RWPE2 (cell line): ENCODE measurements around the gene THAP4.

Source experiments
- ATAC-seq: fragments of 200-7000 bp; cut with Tn5 transposase; 3 replicates; pipeline ENCODE4 v1.9.1; 2021; ENCODE audit warnings: low read depth
- DNase-seq: peaks from one replicate; pipeline ENCODE4 v3.0.0-alpha.2; 2020; ENCODE audit warnings: low spot score
- H3K27ac ChIP-seq: fragments of 450-650 bp; 2 replicates; pipeline ENCODE4 v1.5.1; 2017; ENCODE audit warnings: mild to moderate bottlenecking; ENCODE audit not compliant: poor library complexity, severe bottlenecking
- H3K27me3 ChIP-seq: fragments of 250-450 bp; sonication (Bioruptor Pico); 2 replicates; pipeline ENCODE4 v1.5.1; 2021; ENCODE audit warnings: mild to moderate bottlenecking, moderate library complexity; ENCODE audit not compliant: insufficient read depth, poor library complexity, severe bottlenecking
- H3K36me3 ChIP-seq: fragments of 250-450 bp; sonication (Bioruptor Pico); 2 replicates; pipeline ENCODE4 v1.5.1; 2020; ENCODE audit warnings: low read depth, mild to moderate bottlenecking, moderate library complexity
- H3K4me1 ChIP-seq: fragments of 250-450 bp; sonication (Bioruptor Pico); 2 replicates; pipeline ENCODE4 v1.5.1; 2021; ENCODE audit warnings: mild to moderate bottlenecking, moderate library complexity; ENCODE audit not compliant: insufficient read depth, poor library complexity, severe bottlenecking
- H3K4me3 ChIP-seq: fragments of 250-450 bp; sonication (Bioruptor Pico); 2 replicates; pipeline ENCODE4 v1.5.1; 2021; ENCODE audit warnings: mild to moderate bottlenecking, moderate library complexity; ENCODE audit not compliant: severe bottlenecking
- H3K9me3 ChIP-seq: fragments of 250-450 bp; sonication (Bioruptor Pico); 2 replicates; pipeline ENCODE4 v1.5.1; 2021; ENCODE audit warnings: mild to moderate bottlenecking, moderate library complexity; ENCODE audit not compliant: severe bottlenecking
- CTCF ChIP-seq: fragments of 450-650 bp; IDR thresholded peaks from one replicate; pipeline ENCODE4 v1.5.1; 2017; ENCODE audit warnings: mild to moderate bottlenecking, moderate library complexity; ENCODE audit not compliant: poor library complexity, severe bottlenecking

THAP4 gene

GRCh38 chr2:241617431-241618154 is 19.4 kb downstream of the THAP4 start:
- no peak for TF ChIP-seq CTCF
- no peak overlapping the region for H3K4me3 ChIP-seq
- H3K27ac ChIP-seq: no peak overlapping the region
- H3K36me3 ChIP-seq: peaks cover 8% of the 10 kb centered on the region; the same call in 1 of the 2 replicates
- no peaks in the 10 kb centered on the region for H3K4me1 ChIP-seq
- no peaks in the 10 kb centered on the region for H3K27me3 ChIP-seq
- H3K9me3 ChIP-seq: no peaks in the 10 kb centered on the region
- no peak for DNase-seq
- ATAC-seq: peak; percentile 48; the same call in 1 of the 3 replicates

GRCh38 chr2:241616168-241617125 is 20.5 kb downstream of the THAP4 start:
- Histone ChIP-seq H3K9me3 (no peaks in the 10 kb centered on the region), H3K36me3 (peaks cover 7% of the 10 kb centered on the region; the same call in 1 of the 2 replicates), H3K27ac (no peak overlapping the region), H3K4me3 (no peak overlapping the region), H3K27me3 (no peaks in the 10 kb centered on the region), H3K4me1 (no peaks in the 10 kb centered on the region)
- ATAC-seq: no peak
- DNase-seq: no peak
- TF ChIP-seq CTCF: no peak

GRCh38 chr2:241615522-241616052 is 21.4 kb downstream of the THAP4 start:
- DNase-seq: no peak
- Histone ChIP-seq H3K27me3 (no peaks in the 10 kb centered on the region), H3K4me3 (no peak overlapping the region), H3K9me3 (no peaks in the 10 kb centered on the region), H3K36me3 (no peaks in the 10 kb centered on the region; the same call in 1 of the 2 replicates), H3K27ac (no peak overlapping the region), H3K4me1 (no peaks in the 10 kb centered on the region)
- ATAC-seq: no peak
- no peak for TF ChIP-seq CTCF

- no peaks in the 10 kb centered on the region for H3K9me3 ChIP-seq
- H3K36me3 ChIP-seq: no peaks in the 10 kb centered on the region; the same call in 1 of the 2 replicates
- DNase-seq: no peak
- no peak for TF ChIP-seq CTCF
- H3K27me3 ChIP-seq: no peaks in the 10 kb centered on the region
- no peak for ATAC-seq
- no peak overlapping the region for H3K27ac ChIP-seq
- no peak overlapping the region for H3K4me3 ChIP-seq
- no peaks in the 10 kb centered on the region for H3K4me1 ChIP-seq
Measured at GRCh38 chr2:241615041-241615440, 21.9 kb downstream of the THAP4 start.
